Vagina (tissue), 2 donors: ENCODE data around the gene CAST.
A peak's percentile ranks its signal among the peaks of the same experiment; 100 is the strongest.

Experiments
- CTCF ChIP-seq, 3 experiments: fragments of 450-650 bp in 2 of 3; fragments of 200-600 bp in 1 of 3; sonication (generic) in 1 of 3; IDR thresholded peaks; one replicate each; pipeline ENCODE4 v1.5.1; 2017 to 2019; ENCODE audit warnings: antibody characterized with exemption in 3 of 3, mild to moderate bottlenecking in 2 of 3, moderate library complexity in 2 of 3
- POLR2A ChIP-seq, 2 donors: fragments of 450-650 bp; IDR thresholded peaks; one replicate each; pipeline ENCODE4 v1.6.1; 2017; ENCODE audit warnings: antibody characterized with exemption in 2 of 2, mild to moderate bottlenecking in 2 of 2, moderate library complexity in 2 of 2

- no peak for TF ChIP-seq POLR2A (IDR thresholded peaks at IDR 0.05)
- peak; percentile 61 to 75 (median 73) for TF ChIP-seq CTCF (IDR thresholded peaks at IDR 0.05)
These were observed 48.0 kb upstream of the CAST start for GRCh38 chr5:96614110-96614691.
